HG03025 (cell line): ENCODE data around the gene NFASC.

ENCODE experiments used
- ATAC-seq: cut with Tn5 transposase; IDR thresholded peaks from one replicate; pipeline ENCODE4 v1.9.1; 2021; ENCODE audit warnings: mild to moderate bottlenecking, moderate library complexity; ENCODE audit not compliant: unreplicated experiment, low FRiP score

The NFASC gene

GRCh38 chr1:204858363-204858821, 12.3 kb upstream of the NFASC start:
- ATAC-seq, result no peak

- ATAC-seq, result no peak
Measured at GRCh38 chr1:204859861-204860267, 10.8 kb upstream of the NFASC start.

- no peak for ATAC-seq
Measured at GRCh38 chr1:204863024-204863423, 7.6 kb upstream of the NFASC start.

- ATAC-seq, result no peak
Measured at GRCh38 chr1:204863730-204864129, 6.9 kb upstream of the NFASC start.

GRCh38 chr1:204866051-204866596, 4.5 kb upstream of the NFASC start:
- no peak for ATAC-seq

- no peak for ATAC-seq
Measured at GRCh38 chr1:204867203-204867602, 3.5 kb upstream of the NFASC start.

GRCh38 chr1:204867666-204868339, 2.9 kb upstream of the NFASC start:
- no peak for ATAC-seq

GRCh38 chr1:204868340-204868700, 2.3 kb upstream of the NFASC start:
- no peak for ATAC-seq

- no peak for ATAC-seq
Measured at GRCh38 chr1:204869097-204869496, 1.6 kb upstream of the NFASC start.

- no peak for ATAC-seq
Measured at GRCh38 chr1:204871405-204872037, 859 bp downstream of the NFASC start.

- no peak for ATAC-seq
Measured at GRCh38 chr1:204872262-204872881, 1.7 kb downstream of the NFASC start.

GRCh38 chr1:204873176-204873575, 2.5 kb downstream of the NFASC start:
- ATAC-seq, result no peak

- ATAC-seq, result no peak
Measured at GRCh38 chr1:204873714-204874113, 3.1 kb downstream of the NFASC start.

GRCh38 chr1:204874274-204874673, 3.6 kb downstream of the NFASC start:
- no peak for ATAC-seq

- no peak for ATAC-seq
Measured at GRCh38 chr1:204875255-204875654, 4.6 kb downstream of the NFASC start.

GRCh38 chr1:204878621-204879234, 8.1 kb downstream of the NFASC start:
- ATAC-seq, result no peak

- no peak for ATAC-seq
Measured at GRCh38 chr1:204879351-204879750, 8.7 kb downstream of the NFASC start.

GRCh38 chr1:204880906-204881305, 10.2 kb downstream of the NFASC start:
- no peak for ATAC-seq

- ATAC-seq, result no peak
Measured at GRCh38 chr1:204882479-204882878, 11.8 kb downstream of the NFASC start.

- no peak for ATAC-seq
Measured at GRCh38 chr1:204883405-204883804, 12.7 kb downstream of the NFASC start.

- no peak for ATAC-seq
Measured at GRCh38 chr1:204885288-204885711, 14.6 kb downstream of the NFASC start.
